Ecto neural progenitor cell (in vitro differentiated cells): ENCODE results near the gene AUH.

Source experiments
- DNase-seq: peaks from one replicate; pipeline ENCODE4 v3.0.0-alpha.2; 2018; ENCODE audit warnings: low spot score

Gene AUH

DNA sequence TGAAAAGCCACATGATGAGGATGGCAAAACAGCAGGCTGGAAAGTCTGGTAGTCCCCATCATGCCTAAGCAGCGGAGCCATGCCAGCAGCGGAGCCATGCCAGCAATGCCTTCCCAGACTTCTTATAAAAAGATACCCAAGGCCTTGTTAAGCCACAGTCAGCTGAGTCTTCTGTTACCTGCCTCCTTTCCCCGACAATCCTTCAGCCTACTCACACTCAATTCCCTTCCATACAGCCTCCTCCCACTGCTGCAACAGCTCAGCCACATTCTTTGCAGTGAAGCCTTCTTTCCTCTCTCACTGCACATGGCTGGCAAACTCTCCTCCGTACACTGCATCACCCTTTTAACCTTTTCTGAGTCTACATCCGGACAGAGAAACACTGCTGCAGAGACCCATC is 114.9 kb downstream of the AUH start:
- no peak for DNase-seq

DNA sequence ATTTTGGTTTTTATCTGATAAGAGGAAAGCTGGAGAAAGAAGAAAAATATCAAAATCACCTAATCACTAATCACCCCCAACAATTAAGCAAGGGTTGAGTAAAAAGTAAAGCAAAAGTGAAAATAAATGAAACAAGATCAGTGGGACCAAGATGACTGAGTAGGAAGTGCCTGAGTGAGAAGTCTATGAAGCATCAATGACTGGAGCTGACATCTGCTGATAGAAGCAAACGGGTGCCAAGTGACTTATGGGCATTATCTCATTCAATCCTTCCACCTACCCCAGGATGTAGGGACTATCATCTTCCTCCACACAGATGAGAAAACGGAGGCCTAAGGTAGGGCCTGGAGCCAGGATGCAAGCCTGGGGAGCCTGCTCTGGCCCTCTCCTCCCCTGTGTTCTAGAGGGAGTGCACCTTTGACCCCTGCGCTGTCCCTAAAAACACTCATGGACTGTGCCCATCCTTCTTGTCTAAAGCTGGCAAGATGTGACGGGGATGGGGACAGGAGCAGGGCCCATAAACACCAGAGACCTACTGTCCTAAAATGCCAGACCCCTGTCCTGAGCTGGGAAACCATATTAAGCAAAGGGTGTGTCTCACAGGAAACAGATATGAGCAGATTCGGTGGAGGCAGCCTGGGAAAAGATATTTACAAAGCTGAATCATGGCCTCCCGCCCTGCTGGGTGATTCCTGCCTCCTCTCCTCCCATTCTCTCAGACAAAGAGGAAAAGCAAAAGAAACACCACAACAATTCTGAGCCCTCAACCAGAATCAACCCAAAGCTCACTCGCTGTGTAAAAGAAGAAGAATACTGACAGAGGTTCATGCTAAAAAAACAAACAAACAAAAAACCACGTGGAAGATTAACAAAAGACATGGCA is 116.0 kb downstream of the AUH start:
- no peak for DNase-seq

DNA sequence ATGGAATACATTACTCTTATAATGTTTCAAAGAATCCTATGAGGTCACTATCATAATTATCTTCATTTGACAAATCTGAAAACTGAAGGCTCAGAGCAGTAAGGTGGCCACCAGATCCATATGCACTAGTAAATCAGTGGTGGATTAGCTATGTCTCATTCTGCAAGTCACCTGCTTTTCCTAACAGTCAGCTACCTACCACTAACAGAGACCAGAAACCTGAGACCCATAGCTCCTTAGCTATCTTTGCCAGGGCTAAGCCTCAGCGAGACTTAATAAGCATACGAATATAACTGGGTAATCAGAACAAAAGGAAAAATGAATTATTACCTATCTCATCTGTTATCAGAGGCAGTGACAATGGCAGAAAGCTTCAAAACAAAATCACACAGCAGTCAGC is 118.7 kb downstream of the AUH start:
- DNase-seq = no peak

DNA sequence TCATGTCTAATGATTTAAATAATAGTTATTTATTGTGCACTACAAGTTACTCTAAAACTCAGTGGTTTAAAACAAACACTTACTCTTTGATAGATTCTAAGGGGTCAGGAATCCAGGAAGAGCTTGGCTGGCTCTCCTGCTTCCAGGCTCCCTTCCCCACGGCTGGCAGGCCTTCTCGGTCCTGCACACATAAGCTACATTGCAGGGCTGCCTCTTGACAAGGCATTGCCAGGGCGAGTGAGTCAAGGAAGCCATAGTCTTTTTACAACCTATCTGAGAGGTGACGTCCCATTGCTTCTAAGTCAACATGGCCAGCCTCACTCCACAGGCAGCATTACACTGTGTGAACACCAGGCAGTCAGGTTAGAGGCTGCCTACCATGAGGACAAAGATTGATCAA is 119.8 kb downstream of the AUH start:
- no peak for DNase-seq

DNA sequence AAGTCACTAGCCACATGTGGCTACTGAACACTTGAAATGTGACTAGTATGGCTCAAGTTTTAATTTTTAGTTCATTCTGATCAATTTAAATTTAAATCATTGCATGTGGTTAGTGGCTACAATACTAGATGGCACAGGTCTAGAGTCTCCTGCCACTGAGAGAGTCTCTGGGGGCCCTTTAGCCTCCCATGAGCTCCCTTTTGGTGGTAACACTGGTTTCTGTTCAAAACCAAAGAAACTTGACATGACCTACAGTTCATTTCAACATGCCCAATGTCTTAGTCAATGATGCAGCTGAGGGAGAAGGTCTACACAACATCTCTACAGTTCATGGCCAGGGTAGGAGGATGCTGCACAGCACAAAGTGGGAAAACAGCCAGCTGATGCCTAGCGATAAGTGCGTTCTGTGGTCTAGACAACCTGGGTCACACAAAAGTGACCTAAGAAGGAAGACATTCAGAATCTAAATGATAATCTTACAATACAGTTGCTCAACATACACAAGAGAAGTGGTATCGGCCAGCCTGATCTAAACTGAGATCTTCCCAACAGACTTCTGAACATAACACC is 121.0 kb downstream of the AUH start:
- no peak for DNase-seq

DNA sequence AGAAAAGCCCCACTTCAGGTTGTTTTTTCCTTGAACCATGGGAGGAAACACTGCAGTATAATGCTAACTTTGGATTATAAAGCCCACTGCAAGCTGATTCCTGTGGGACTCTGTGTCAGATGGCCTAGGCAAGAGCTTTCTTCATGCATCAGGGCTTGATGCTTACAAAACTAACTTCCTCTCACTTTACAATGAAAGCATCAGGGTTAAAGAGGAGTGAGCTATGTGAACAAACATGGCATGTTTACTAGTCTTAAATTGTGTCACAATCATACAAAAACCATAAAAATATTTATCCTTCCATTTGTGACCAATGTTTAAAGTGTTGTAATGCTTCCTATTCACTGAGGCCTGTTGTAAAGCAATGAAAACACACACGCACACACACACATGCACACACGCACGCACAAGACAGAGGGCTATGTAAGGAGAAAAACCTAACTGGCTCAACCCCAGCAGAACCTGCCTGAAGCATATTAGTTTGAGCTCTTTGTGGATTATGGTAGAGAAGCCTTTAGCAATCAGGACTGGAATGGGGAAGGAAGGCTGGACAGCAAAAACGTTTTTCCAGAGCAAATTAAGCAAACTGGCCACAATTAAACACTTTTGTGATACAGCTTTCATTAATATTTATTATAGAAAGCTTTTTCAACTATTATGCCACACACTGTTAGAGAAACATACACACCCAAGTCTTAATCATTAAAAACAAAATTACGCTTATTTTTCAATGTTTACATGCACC is 122.2 kb downstream of the AUH start:
- no peak for DNase-seq

DNA sequence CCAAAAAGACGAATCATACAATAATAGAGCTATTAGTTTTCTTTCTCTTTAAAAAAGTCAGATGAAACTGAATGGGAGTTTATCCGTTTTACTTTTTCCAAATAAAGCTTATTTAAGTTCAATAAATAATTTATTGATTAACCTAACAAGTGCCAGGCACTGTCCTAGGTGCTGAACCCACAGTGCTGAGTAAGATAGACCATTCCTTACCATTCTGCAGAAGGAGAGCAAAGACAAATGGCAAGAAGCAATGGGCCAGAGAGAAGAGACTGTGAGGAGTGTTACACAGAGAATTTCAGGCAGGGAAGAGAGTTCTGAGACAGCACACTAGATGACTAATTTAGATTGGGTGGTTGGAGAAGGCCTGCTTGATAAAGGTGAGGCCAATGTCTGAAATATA is 127.2 kb downstream of the AUH start:
- no peak for DNase-seq

DNA sequence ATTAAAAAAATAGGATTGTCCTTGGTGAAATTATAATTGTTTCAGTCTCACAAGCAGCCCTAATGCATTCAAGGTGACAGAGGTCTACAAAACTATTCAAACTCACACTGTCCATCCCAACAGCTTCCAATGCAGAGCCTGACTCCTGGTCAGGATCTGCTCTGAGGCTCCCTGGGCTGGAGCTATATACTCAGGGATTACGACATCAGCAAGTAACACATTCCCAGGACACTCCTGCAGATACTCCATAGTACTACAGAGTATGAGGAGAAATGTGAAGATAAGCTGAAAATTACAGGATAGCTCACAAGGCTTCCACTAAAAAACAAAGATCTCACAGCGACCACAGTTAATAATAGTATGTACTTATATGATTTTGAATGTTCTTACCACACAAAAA is 130.1 kb downstream of the AUH start:
- DNase-seq = no peak

DNA sequence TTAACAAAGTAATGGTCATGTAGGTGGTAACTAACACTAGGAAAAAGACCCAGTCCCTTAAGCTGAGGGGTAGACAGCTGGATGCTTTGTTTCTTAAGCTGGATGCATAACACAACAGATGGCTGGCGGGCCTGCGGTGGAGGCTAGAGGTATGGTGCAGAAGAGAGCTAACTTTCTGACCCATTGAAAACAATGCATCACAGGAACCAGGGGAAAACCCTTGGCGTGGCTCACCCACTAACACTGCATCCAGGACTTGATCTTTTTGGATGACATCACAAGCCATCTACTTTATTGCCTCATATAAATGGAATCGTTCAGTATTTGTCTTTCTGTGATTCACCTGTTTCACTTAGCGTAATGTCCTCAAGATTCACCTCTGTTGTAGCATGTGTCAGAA is 138.7 kb downstream of the AUH start:
- no peak for DNase-seq

DNA sequence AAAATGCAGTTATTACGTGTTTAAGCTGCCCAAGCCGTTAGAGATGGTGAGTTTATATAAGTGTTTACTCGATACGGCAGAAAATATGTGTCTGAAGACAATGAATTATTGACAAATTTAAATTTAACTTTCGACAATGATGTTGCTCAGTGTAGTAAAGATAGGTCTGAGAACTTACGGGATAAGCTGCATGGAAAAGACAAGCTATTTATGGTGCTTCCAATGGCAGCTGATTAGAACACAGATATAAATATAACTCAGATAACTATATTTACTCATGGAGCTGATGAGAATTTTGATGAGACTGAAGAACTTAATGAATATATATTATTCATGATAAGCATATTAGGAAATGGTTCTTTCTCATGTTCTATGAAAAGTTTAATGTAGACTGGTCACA is 139.3 kb downstream of the AUH start:
- no peak for DNase-seq

DNA sequence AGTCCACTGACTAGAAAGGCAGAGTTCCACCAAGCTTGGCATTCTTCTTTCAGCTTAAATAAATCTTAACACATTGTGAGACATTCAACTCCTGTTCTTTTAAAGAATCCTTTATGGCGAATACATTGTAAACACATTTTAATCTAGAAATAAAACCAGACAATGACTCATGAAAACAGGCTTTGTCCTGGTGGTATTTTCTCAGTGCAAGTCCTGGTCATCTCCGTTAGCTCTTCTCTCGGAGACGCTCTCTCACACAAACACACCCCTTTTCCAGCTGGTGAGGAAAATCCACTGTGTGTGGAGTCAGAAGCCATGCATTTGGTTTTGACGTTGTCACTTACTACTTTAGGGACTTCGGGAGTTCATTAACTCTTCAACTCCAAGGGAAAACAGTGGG is 140.4 kb downstream of the AUH start:
- DNase-seq = no peak

DNA sequence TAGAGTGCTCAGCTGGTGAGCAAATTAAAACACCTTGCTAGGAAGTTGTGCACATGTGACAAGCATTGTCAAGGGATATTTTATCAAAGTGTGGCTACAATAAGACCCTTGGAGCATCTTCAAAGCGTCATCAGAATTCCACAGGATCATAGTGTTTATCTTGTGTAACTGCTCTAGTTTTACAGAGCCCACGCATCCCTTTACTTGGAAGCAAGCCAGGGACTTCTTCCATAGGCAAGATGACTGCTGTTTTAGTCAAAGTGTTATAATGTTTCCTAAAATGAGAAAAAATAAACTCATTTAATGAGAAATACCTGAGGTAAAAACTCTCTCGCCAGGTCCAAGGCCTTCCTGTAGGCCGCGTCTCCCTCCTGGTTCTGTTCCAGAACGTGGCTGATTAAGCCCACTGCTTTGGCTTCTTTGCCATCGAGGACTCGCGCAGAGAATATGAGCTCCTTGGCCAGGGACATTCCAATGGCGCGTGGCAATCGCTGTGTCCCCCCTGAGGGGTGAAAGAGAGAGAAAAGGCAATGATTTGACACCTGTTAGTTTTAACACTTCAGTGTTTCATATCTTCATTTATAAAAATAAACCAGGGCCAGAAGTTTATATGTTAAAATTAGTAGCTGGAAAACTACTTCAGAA is 141.1 kb downstream of the AUH start:
- DNase-seq = no peak

DNA sequence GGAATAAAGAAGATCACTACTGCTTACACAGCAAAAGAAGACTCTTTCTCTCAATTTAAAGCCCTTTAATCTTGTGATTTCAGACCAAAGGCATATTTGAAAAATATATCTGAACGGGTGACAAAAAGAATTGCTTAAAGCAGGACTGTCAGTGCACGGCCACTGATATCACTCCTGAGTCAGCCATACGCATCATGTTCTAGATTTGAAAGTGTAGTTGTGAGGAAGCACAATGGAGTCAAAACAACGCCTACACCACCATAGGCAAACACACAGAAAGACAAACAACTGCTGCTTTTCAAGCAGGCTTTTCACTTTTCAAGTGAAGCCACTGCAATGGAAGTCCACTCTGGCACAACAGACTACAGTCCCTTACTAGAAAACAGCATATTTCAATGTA is 141.7 kb downstream of the AUH start:
- no peak for DNase-seq

DNA sequence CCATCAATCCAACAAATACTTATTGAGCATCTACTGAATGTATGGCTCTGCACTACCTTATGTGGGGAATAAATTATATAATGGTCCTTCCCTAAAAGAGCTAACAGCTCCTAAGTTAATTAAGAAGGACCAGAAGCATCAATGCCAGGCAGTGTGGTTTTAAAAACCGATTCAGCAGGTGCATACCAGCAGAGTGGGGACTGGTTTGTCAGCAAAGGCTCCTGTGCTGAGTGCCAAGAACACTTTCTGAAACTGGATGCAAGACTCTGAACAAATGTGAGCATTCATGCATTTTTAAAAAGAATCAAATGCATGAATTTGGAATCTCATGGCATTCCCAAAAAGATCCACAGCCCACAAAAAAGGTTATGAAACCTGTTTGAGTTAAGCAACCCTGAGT is 142.2 kb downstream of the AUH start:
- no peak for DNase-seq

DNA sequence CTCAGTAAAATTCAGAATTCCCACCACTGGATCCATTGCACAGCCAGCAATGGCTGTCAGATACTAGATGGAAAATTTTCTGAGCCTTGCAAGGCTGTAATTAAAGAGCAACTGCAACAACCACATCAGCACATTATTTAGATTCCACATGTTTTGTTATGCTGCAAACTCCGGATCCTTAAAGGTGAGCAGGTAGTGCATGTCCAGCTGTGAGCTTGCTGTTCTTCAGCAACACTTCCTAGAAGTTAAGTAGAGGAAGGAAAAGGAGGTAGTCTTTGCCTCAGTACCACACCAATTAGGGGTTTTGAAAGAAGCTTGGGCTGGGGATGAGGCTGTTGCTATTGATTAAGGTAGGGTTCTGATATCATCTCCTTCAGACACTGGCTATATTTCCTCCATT is 144.3 kb downstream of the AUH start:
- no peak for DNase-seq

DNA sequence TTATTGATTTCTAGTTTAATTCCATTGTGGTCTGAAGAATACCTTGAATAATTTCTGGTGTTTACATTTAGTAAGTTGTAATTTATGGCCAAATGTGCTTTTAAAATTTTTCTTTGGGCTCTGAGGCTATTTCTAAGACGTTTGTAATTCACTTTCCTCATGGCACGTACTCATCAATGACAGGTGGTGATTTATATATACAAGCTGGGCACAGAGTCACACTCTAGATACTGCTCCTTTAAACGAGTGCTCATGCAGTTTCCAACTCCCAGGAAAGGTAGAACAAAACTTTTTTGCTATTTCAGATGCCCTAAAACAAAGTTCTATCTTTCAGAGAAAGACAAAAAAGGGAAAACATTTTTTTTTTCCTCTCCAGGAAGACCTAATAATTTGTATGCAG is 146.9 kb downstream of the AUH start:
- DNase-seq = no peak

DNA sequence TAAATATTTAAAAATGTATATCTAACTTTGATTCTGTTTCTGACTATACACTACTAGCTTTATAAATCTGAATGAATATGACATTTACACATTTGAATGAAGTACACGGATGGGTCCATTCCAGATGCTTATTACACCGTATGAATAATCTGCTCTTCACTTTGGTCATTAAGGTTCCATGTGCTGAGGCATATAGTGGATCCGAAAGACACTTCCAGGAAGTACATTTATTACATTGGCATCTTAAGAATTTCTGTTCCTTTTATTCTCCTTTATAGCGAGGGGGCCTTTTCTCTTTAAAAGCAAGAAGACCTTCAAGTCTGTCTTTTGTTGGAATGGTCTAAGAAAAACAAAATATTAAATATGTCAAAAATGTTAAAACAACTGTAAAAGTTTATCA is 147.6 kb downstream of the AUH start:
- no peak for DNase-seq

DNA sequence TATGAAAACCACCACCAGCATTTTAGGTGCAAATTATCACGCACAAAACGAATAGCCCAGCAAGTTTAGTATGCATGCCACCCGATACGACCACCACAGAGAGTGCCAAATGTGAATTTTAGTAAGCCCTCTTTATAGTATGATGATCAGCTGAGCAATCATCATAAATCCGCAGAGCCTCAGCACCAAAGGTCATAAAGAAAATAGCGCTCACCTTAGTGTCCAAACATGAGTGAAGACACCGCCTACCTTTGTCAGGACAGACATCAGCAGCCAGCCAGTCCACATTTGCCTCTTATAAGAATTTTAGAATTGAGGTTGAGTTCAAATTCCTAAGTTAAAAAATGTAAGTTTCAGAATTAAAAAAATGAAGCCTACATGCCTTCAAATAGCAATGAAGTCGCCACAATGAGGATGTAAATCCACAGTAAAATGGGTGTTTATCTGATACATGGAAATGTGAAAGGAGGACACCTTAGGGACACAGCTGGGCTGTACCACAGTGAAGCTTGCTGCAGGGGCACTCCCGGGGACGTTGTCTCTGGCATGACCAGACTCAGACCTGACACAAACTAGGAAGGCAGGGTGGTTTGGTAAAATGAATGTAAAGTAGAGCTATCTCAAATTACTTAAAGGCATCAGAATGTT is 149.0 kb downstream of the AUH start:
- no peak for DNase-seq

DNA sequence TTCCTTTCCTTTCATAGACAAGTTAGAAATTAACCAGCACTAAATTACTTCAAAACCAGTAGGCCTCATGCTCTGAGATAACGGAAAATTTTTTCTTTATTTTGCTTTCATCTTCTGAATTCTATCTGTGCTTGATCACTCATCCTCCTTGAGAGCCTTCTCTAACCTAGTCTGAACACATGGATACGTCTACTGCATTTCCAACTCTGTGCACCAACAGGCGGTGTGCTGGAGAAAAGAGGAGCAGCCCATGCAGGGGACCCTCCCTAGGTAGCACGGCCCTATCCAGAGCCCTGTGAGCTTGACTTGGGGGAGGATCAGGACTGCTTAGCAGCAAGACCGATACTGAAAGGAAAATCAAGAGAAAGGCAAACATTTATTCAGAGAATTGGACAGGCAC is 149.8 kb downstream of the AUH start:
- DNase-seq = no peak

DNA sequence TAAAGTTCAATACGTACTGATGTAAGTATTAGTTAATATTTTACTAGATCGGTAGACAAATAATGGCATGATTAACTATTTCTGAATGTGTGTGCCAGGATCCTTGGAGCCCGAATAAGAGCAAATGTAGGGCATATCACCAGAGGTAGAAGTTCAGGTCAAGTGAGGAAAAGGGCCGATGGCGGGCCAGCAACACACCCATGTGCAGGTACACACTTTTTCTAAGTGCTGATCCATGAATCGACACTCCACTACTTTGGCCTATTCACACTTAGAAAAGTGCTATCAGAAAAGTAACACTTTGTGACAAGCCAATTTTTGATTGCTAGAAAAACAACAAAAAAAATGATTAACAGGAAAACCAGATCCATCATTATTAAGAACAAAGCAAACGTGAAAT is 150.3 kb downstream of the AUH start:
- no peak for DNase-seq

DNA sequence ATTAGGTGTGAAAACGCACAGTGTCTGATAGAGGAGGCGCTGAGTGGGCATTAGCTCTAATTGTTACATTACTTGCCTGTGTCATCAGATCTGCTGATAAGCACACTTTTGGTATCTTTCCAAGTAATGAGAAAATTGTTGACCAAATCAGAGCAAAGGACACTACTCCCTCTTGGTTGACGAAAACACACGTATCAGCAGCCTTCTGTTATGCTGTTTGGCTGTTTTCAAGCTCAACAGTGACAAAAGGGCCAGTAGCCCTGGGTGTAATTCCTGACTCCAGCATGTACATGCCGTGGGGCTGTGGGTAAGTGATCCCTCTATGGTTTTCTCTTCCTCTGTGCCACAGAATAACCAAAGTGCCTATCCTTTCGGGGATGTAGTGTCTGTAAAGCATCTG is 151.4 kb downstream of the AUH start:
- no peak for DNase-seq

DNA sequence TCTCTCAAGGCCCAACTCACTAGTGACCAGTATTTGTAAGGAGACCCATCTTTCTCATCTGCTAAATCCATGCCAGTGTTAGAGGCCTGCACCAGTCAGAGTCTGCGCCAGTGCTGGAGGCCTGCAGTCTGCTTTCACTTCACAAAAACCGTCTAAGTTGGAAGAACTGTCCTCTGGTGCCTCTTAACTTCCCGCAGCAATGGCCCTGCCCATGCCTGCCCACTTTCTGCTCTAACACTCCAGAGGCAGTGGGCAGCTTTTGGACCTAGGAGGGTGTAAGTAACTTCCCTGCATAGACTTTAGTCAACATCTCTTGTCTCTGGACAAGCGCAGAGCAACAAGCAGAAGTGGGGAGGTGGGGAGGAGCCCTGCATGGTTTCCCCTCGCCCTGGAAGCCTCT is 152.9 kb downstream of the AUH start:
- DNase-seq = no peak

DNA sequence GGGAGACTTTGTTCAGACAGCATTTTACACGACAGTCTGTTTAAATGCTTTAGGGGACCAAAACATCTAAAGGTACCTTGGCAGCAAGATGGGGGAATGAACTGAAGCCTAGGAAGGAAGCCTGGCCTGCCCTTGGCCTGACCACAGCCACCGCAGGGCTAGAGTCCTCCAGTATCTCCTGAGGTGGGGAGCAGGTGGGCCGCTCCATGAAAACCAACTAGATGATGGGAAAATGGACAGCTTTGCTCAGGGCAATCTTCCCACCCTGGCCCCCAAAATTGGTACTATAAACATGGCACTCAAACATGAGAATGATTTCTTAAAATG is 153.3 kb downstream of the AUH start:
- DNase-seq = no peak
